UCSD-AML1 (cell line): Measurements from ENCODE around the gene NCAM1.

Experiments
- DNase-seq: peaks from one replicate; lab custom pipeline; 2025; ENCODE audit not compliant: unreplicated experiment; lab: John Stamatoyannopoulos, UW

The NCAM1 gene

GRCh38 chr11:113124006-113124405, 162.8 kb downstream of the NCAM1 start:
- DNase-seq = no peak

GRCh38 chr11:113124578-113124977, 163.4 kb downstream of the NCAM1 start:
- no peak for DNase-seq

GRCh38 chr11:113129261-113129992, 168.2 kb downstream of the NCAM1 start:
- no peak for DNase-seq

- no peak for DNase-seq
Measured at GRCh38 chr11:113131036-113131775, 170.0 kb downstream of the NCAM1 start.

- DNase-seq = no peak
Measured at GRCh38 chr11:113133071-113133470, 171.9 kb downstream of the NCAM1 start.

- no peak for DNase-seq
Measured at GRCh38 chr11:113134626-113135025, 173.4 kb downstream of the NCAM1 start.

- no peak for DNase-seq
Measured at GRCh38 chr11:113137713-113138529, 176.7 kb downstream of the NCAM1 start.

GRCh38 chr11:113138731-113139130, 177.5 kb downstream of the NCAM1 start:
- DNase-seq = no peak

- DNase-seq = no peak
Measured at GRCh38 chr11:113141010-113141409, 179.8 kb downstream of the NCAM1 start.

GRCh38 chr11:113142508-113142907, 181.3 kb downstream of the NCAM1 start:
- DNase-seq = no peak

- DNase-seq = no peak
Measured at GRCh38 chr11:113147249-113147648, 186.0 kb downstream of the NCAM1 start.

- DNase-seq = no peak
Measured at GRCh38 chr11:113148076-113148475, 186.9 kb downstream of the NCAM1 start.

GRCh38 chr11:113148652-113149051, 187.4 kb downstream of the NCAM1 start:
- no peak for DNase-seq

GRCh38 chr11:113151521-113151920, 190.3 kb downstream of the NCAM1 start:
- no peak for DNase-seq

- DNase-seq = no peak
Measured at GRCh38 chr11:113152500-113152899, 191.3 kb downstream of the NCAM1 start.

GRCh38 chr11:113153847-113154246, 192.6 kb downstream of the NCAM1 start:
- no peak for DNase-seq

- DNase-seq = no peak
Measured at GRCh38 chr11:113159988-113160807, 199.0 kb downstream of the NCAM1 start.

- no peak for DNase-seq
Measured at GRCh38 chr11:113160808-113161124, 199.5 kb downstream of the NCAM1 start.

GRCh38 chr11:113161711-113162591, 200.7 kb downstream of the NCAM1 start:
- DNase-seq = no peak

GRCh38 chr11:113162592-113162962, 201.4 kb downstream of the NCAM1 start:
- no peak for DNase-seq
